HCEC 1CT (cell line): ENCODE measurements around the gene MERTK.
A peak's percentile ranks its signal among the peaks of the same experiment; 100 is the strongest.

Source experiments
- DNase-seq: peaks from one replicate; pipeline ENCODE4 v3.0.0-alpha.2; 2017

The MERTK gene

DNA sequence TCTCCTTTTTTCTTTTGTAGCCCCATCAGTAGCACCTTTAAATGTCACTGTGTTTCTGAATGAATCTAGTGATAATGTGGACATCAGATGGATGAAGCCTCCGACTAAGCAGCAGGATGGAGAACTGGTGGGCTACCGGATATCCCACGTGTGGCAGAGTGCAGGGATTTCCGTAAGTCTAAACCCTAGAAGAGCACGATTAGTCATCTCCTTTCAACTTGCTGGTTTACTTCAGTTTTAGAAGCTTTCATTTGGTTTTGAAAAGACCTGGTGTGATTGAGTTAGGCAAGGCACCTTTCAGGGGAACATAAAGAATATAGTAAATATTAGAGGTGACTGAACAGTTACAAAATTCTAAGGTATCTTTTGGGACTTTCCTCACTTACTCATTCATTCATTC lies 84.4 kb downstream of the MERTK start:
- no peak for DNase-seq

DNA sequence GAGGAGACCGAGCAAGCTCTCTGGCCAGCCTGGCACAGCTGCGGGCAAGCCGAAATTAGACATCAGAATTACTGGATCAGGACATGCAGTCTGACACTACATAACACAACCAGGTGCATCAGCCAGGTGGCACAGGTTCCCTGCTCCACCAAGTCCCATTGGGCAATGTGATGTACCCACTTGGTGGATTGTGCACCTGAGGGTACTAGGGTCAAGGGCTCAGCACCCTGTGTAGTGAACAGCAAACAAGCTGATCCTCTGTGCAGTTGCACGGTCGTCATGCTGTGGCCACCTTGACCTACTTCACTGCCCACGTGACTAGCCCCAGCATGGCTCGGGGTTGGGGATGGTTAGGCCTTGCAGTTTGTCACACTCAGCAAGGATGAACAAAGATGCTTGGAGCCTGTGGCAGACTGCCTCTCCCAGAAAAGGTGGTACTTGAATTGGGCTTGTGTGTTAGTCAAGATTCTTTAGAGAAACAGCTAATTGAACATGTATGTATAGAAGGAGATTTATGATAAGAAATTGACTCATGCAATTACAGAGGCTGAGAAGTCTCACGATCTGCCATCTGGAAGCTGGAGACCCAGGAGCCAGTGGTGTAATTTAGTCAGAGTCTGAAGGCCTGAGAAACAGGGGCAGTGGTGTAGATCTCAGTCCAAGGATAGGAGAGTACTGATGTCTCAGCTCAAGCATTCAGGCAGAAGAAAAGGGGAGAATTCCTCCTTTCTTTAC lies 85.2 kb downstream of the MERTK start:
- no peak for DNase-seq

DNA sequence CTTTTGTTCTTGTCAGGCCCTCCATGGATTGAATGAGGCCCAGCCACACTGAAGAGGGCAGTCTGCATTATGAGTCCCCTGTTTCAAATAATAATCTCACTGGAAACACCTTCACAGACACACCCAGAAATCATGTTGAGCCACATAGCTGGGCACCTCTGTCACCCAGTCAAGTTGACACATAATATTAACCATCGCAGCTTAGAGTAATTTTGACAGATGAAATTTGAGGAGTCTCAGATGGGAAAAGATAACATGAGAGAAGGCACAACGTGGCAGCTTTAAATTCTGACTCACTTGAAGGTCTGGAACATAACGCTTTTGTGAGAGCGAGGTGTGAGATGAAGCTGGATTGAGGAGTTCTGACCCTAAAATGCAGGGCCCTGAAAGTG lies 85.8 kb downstream of the MERTK start:
- no peak for DNase-seq

DNA sequence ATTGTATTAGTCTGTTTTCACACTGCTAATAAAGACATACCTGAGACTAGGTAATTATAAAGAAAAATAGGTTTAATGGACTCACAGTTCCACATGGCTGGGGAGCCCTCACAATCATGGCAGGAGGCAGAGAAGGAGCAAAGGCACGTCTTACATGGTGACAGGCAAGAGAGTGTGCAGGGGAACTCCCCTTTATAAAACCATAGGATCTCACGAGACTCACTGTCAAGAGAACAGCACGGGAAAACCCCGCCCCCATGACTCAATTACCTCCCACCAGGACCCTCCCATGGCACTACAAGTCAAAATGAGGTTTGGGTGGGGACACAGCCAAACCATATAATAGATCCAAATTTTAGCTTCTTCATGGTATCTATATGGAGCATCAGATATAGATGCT lies 87.1 kb downstream of the MERTK start:
- DNase-seq: no peak

DNA sequence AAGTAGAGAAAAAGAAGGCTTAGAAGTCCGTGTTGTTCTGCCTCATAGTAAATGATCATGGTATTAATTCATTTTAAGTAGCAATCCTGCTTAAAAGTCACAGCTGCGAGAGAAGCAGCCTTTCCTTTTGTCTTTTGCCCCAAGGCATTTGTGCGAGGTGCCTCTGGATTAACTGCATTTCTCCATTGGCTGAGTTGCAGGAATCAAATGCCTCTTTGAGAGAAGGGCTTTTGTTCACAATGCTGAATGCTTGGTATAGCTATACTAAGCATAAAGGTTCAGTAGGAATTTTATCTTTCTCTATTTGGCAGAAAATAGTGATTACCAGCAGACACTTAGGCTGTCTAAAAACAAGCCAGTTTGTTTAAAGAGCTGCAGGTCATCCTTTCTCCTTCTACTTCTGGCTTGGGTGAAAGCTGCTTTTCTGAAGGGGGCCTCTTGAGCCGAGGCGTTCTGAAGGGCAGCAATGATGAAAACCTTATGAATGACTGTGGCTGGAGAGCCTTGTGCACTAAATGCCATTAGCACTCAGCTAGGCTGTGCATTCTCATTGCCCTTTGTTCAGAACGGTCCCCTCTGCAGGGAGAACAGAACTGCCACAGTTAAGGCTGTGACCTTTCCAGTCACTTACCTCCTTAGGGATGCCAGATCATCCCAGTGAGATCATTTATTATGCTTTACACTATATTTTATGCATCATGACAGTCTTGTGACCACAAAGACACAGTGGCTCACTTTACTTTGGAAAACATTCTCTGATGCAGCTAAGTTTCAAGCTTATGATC lies 87.9 kb downstream of the MERTK start:
- no peak for DNase-seq

DNA sequence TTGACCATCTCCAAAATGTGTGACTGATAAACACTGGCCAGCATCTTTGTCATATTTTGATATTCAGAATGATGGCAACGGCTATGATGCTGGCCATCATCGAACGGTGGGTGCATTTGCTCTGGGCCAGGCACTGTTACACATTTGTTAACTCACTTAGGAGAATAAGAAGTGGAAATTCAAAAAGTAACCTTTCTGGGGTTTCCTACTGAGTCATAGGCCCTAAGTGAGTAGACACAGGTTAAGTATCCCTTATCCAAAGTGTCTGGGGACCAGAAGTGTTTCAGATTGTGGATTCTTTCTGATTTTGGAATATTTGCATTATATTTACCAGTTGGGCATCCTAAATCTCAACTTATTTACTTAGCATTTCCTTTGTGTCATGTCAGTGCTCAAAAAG lies 92.0 kb downstream of the MERTK start:
- no peak for DNase-seq

DNA sequence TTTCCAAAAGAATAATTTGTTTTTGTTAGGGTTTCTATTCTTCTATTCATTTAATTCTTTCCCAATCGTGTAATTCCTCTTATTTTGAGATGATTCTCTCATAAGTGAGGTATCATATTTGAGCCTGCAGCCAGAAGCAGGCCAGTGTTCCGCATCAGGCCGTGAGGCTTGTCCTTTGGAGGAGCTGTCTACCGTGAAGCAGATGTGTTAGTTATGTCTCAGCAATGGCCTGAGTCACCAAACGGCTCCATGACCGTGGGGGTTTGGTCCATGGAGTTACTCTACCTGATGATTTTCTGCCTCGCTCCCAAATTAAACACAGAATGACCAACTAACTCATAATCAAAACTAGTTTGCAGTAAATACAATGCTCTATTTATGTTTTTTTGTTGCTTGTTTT lies 92.4 kb downstream of the MERTK start:
- no peak for DNase-seq

DNA sequence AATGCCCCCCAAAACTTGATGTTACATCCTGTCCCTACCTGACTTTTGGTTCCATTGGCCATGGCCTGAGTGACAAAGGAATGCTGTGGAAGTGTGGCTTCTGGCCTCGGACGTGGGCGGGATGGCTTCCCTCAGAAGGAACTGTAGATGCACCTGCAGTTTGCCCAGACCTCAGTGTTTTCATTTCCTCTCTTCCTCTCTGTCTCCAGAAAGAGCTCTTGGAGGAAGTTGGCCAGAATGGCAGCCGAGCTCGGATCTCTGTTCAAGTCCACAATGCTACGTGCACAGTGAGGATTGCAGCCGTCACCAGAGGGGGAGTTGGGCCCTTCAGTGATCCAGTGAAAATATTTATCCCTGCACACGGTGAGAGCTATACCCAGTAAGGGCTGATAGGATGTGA lies 95.6 kb downstream of the MERTK start:
- DNase-seq: no peak

DNA sequence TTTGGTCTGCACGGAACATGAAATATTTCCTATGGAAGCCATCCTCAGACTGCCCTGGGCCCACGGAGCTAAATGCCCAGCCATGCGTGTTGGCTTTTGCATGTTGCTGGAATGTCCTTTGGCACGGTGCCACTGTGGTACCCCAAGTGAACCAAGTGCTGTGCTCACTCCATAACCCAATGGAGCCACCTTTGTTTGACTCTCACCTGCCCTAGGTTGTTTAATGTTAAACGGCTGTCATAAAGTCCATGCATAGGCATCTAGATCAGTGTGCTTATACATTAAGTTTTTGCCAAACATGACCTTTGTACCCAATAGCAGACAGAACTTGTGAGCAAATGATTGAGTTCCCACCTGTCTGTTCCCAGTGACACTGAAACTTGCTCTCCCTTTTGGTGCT lies 96.7 kb downstream of the MERTK start:
- no peak for DNase-seq

DNA sequence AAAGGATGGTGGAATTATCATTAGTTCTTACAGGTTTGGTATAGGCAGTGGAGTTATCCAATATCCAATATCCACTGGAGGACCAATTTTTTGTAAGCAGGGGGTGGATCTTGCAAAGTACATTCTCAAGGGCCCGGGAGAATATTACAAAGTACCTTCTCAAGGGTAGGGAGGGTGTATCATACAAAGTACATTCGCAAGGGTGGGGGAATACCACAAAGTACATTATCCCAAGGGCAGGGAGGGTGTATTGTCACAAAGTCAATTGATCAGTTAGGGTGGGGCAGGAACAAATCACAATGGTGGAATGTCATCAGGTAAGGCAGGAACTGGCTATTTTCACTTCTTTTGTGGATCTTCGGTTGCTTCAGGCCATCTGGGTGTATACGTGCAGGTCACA lies 101.4 kb downstream of the MERTK start:
- DNase-seq: no peak

DNA sequence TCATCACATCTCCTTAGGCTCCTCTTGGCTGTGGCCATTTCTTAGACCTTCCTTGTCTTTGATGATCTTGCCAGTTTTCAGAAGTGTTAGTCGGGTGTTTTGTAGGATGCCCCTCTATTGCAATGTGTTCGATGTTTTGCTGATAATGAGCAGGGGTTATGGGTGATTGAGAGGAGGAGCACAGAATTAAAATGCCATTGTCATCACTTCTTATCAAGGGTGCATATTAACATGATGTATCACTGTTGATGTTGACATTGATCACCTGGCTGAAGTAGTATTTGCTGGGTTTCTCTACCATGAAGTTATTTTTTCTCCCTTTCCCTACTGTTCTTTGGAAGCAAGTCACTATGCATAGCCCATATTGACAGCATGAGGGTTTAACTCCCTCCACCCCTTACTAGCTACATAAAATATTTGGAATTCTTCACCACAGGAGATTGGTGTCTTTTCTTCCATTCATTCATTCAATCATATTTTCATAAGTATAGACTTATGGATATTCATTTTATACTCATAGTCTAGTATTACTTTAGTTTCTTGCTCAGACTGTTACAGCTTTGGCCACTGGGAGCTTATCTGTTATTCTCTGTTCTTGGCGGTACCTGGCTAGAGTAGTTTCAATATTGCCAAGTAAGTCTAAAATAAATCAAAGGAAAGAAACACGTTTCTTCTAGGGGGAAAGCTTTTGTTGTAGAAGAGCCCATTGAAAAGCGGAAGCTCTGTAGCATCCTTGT lies 102.2 kb downstream of the MERTK start:
- no peak for DNase-seq

DNA sequence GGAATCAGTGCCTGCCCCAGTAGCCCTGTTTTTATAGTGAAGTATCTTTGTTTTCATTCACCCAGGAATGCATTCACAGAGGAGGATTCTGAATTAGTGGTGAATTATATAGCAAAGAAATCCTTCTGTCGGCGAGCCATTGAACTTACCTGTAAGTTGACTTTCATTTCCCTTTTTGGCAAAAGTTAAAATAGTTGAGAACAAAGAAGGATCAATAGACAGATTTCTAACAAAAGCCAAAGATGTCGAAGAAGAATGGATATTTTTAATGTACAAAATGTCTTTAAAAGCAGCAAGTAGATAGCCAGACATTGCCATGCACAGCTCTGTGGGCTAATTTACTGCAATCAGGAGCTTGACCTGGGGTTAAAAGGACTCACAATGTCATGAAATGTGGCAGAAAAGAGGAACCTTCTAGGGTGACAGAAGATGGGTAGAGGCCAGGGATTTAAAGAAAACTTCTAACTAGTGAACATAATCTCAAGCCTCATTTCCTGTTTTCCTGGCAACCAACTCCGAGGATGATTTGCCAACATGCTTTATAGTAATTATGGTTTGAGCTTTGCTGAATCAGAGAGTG lies 102.8 kb downstream of the MERTK start:
- DNase-seq: no peak

DNA sequence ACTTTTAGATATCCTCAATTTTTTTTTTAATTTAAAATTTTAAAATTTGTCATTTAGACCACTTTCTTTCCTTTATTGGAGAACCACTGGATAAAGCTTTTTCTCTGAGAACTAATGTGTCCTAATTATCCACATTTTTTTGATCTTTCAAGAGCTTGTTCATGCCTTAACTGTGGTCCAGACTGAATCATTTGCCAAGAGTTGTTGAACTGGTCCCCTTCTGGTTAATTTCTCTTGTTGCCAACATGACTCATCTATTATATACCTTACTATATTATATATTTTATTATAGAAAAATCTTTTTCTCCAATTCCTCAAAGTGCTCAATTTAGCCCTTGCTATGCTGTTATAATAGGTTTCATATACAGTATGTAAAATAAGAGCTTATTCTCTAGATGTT lies 103.5 kb downstream of the MERTK start:
- no peak for DNase-seq

DNA sequence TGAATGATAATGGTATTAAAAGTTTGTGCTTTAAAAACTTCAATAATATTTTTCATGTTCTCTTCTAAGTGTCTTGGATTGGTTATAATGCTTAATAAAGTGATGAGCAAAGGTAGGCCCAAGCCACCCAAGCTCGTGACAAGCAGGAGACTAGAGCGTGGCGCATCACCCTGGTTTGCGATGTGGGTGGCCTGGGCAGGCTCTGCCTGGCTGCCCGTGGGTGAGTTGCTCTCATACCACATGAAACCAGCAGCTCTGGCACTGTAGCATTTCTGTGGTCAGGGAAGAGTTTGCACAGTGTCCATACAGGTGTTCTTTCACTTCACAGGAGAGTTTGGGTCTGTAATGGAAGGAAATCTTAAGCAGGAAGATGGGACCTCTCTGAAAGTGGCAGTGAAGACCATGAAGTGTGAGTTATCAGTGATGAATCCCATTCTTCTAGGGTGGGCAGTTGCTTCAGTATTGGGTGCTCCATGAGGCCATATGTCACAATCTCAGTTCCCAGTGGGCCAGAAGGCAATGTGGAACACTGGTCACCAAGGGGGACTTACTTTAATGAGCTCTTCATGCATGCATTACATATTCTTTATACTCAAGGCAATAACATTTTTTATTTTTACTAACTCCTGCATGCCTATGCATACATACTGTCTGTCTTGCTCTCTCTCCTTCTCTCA lies 105.3 kb downstream of the MERTK start:
- no peak for DNase-seq

DNA sequence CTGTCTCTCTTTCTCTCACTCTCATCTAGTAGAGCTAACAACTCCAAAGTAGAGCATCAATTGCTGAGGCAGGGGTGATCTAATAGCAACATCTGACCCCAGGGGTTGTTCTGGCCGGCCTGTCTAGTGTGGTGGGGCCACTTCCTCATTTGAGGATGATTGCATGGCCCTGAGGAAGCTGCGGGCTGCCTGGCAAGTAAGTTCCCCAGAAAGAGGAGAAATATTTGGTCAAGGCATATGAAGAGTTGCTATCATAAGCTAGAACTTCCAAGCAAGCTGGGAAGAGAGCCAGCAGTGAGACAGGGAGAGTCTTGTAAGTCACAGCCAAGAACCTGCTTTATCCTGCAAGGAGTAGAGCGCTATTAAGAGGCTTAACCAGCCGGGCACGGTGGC lies 105.8 kb downstream of the MERTK start:
- DNase-seq: no peak

DNA sequence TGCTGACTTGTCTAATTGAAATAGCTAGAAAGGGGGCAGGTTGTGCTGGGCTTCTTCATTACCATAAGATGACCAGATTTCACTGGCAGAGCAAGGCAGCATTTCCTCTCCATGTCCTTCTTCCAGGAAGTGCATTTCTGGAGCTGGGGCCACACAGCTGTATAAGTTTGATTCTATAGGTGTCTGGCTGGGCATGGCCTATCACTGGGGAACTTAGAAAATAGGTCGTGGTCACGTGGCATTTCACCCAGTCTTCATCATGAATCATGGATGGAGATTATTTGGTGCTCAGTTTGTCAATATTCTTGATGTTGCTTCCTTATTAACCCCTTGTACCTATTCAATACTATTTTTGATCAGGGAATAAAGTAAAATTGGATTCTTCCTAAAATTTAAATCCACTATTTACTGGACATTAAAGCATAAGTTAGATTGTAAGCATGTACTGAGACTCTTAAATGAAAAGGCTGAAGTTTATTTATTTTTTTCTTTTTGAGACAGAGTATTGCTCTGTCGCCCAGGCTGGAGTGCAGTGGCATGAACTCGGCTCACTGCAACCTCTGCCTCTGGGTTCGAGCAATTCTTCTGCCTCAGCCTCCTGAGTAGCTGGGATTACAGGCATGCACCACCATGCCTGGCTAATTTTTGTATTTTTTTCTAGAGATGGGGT lies 107.1 kb downstream of the MERTK start:
- DNase-seq: no peak

DNA sequence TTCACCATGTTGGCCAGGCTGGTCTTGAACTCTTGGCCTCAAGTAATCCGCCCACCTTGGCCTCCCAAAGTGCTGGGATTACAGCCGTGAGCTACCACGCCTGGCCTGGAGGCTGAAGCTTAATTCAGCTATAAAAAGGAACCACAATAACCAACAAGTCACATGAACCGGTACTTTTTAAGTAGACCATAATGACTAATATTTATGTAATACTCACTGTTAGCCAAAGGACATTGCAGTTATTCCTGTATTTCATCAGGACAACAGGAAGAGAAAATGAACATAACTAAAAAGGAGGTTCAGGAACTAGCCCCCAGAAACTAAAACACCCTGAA lies 107.6 kb downstream of the MERTK start:
- peak; percentile 86 for DNase-seq

DNA sequence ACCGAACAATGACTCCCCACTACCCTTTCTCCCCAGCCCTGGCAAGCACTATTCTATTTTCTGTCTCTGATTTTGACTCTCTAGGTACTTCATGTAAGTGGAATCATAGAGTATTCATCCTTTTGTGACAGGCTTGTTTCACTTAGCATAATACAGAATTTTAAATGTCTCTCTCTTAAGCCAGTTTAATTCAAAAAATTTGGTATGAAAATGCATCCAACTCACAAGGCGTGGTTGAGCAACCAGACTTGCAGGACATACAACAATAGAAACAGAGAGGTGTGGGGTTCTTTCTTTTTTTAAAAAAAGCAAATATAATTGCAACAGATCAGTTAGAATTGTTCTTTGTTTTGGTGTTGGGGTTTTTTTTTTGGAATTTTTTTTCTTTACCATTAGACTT lies 109.1 kb downstream of the MERTK start:
- DNase-seq: no peak

DNA sequence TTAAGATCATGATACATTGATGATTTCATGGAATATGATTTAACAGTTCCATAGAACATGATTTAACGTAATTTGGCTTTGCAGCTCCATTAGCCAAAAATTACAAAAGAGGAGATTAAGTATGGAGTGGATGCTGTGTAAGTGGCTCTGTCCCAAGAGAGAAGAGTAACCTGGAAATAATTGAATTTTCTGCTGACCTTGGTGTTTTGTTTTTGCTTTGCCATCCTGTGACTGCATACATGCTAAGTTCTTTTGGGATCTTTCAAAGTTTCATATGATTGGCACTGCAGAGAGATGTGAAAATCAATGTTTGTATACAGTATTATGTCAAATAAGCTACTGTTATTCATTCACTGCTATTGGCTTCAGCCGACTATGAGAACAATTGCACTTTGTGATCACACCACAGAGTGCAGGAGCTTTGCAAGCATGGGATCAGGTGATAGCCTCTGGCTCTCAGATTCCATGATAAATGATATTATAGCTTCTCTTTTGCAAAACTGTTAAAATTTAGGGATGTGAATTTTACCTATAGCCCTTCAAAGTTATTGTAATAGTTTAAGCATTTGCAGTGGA lies 110.6 kb downstream of the MERTK start:
- DNase-seq: no peak

DNA sequence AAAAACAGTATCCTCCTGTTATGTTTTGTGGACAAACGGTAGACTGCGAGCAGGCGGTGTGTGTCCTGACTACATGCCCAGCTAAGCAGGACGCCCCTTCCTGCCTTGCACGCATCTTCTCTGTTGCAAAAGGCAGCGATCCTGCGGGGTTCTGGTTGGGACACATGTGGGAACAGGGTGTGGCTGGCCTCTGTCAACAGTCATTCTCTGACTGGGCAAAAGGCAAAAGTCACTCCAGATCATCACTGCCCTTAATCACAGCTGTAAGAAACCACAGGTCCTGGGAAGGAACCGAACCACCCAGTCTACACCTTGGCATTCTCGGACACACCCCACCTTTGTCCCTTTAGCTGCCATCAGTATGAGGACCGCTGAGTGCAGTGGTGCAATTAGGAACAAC lies 112.3 kb downstream of the MERTK start:
- no peak for DNase-seq

DNA sequence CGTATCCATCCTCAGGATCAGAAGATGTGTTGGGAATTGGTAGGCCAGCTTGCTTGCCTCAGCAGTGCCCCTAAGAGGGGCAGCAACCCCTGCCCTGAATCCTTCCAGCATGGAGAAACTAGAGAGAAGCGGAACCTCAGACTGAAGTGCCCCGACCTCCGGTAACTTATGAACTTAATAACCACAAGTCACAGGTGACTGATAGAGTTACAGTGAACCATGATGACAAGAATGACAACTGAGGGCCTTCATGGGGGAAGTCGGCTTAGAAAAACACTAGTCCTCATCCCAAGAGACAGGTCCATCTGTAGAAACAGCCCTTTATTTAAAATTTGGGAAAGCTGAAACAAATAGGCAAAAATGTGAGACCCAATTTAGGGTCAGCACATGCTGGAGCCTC lies 114.1 kb downstream of the MERTK start:
- DNase-seq: no peak

DNA sequence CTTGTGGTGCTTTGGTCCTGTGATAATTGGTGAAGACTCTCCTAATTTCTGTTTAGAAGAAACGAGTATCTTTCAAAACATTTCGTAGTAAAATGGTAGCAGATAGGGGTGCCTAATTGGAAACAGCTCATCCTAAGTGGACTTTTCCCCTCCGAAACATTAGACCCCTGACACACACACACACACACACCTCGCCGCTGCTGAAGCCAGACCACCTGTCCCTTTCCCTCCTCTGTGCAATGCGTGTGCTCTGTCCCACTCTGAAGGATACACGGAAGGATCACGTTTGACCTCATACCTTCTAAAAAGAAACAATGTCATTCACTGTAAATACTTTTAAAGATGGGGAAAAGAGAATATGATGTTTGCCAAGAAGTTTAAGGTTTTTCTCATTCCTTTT lies 120.4 kb downstream of the MERTK start:
- no peak for DNase-seq
